ENCODE measurements around the gene MANEAL.

MANEAL gene

DNA sequence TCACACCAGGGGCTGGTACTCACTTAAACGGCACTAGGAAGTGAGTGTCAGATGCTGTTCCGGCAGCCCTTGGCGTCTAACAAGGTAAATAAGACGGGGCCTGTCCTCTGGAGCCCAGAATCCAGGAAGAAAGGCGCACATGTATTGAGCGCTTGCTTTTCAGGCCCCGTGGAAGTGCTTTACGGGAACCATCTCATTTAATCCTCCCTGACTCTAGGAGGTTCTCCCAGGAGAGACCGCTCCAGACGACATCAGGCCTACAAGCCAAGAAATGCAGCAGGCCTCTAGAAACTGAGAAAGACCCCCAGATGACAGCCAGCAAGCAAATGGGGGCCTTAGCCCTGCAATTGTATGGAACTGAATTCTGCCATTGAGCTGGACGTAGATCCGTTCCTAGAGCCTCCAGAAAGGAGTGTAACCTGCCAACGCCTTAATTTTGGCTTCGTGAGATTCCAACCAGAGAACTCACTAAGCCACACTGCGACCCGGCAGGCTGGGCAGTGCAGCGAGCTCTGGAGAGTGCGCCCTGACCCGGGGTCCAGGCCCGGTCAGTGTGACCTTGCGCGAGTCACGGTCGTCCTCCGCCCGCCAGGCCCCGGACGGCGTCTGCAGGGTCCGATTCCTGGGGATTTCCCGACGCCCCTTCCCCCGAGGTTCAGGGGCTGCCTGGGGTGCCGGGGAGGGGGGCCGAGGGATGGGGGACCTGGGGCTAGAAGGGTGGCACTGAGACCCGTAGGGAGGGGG, 532 bp upstream of the MANEAL start:
- DNase-seq (ENCODE audit: low read depth), result no peak

DNA sequence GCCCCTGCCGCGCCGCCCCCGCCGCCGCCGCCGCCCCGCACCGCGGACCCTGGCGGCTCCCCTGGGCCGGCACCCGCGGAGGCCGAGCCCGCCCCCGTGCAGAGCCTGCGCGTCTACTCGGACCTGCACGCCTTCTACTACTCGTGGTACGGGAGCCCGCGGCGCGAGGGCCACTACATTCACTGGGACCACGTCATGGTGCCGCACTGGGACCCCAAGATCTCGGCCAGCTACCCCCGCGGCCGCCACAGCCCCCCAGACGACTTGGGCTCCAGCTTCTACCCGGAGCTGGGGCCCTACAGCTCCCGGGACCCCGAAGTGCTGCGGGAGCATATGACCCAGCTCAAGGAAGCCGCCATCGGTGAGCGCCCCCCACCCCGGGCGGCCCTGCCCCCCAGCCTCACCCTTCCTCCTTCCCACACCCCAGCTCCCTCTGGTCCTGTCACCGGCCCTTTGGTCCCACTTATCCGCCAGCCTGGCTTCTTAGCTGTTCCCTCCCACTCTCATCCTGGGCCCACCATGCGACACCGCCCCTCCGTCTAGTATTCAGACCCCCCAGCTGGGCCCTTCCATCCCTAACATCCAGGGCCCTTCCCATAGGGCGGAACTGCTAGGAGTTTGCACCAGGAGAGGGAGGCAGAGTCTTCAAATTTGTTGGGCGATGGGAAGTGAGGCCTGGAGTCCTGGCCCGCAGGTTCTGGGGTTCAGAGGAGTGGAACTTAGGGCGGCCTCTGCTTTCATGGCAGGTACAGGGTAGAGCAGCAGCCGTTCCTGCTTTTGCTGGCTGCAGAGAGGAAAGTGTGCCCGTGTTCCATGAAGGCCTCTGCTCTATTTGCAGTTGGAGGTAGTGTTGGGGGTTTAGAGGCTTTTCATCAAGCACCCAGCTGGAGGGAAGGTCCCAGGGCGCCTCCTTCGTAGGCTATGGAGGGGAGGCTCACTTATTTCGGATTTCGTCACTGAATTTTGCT, 1.0 kb downstream of the MANEAL start:
- no peak for DNase-seq (ENCODE audit: low read depth)

GRCh38 chr1:37795340-37796125, 1.9 kb downstream of the MANEAL start:
- DNase-seq (ENCODE audit: low read depth), result peak; percentile 47

- peak; percentile 93 for DNase-seq (ENCODE audit: low read depth)
Observed at GRCh38 chr1:37797750-37798345, 4.2 kb downstream of the MANEAL start.

DNA sequence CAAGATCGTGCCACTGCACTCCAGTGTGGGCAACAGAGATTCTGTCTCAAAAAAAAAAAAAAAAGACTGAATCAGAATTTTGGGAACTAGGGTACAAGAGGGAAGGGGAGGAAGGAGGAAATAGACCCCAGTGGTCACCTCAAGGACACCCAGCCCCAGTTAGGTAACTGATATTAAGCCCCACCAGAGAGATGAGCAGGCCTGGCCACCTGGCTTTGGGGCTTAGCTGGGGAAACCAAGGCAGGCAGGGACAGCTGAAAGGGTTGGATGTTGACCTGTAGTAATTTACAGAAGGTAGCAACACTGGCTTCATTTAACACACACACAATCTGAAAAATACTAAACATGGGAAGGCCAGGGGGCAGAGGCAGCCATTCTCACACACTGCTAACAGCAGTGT, 8.8 kb downstream of the MANEAL start:
- no peak for DNase-seq (ENCODE audit: low read depth)

DNA sequence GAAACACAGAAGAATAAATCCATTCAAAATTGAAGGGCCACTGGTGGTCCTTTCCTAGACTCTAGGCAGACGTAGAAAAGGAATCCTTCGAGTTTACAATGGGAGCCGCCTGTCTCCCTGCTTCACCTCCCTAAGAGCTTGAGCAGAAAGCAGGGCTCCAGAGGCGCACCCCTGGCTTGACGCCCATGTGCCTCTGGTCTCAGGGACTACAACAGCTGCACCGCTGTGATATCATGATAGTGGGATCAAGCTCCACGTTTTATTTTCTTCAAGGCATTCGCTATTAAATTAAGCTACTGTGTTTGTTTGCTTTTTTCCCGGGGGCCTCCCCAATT, 13.5 kb downstream of the MANEAL start:
- DNase-seq (ENCODE audit: low read depth), result no peak

GRCh38 chr1:37807555-37808368, 14.1 kb downstream of the MANEAL start, which contains the start of the genes C1orf122 and YRDC:
TSS of gene C1orf122 (plus strand) at chr1:37807790. CDS start at chr1:37808405, 615 bp downstream.
TSS of gene YRDC (minus strand) at chr1:37808208. CDS start at chr1:37808180, 28 bp downstream.
- peak; percentile 90 for DNase-seq (ENCODE audit: low read depth)

GRCh38 chr1:37808369-37809319, 15.0 kb downstream of the MANEAL start:
- DNase-seq (ENCODE audit: low read depth), result peak; percentile 71

DNA sequence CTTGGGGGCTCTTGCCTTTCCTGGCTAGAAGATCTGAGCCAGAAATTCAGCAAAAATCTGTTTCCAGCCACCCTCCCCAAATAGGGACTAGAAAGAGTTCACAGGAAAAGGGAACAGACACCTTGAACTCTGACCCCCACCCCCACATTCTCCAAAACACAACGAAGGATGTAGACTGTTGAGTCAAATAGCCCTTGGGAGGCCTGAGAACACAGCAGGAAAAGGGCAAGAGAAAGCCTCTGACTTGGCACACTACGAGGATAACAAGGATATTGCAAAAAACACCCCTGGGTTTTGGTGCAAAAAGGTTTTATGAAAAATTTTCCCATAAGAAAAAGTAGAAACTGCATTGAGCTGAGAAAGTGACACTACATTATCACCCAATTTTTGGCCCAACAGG, 16.3 kb downstream of the MANEAL start:
- no peak for DNase-seq (ENCODE audit: low read depth)

GRCh38 chr1:37811027-37811655, 17.5 kb downstream of the MANEAL start:
- DNase-seq (ENCODE audit: low read depth), result peak; percentile 77

DNA sequence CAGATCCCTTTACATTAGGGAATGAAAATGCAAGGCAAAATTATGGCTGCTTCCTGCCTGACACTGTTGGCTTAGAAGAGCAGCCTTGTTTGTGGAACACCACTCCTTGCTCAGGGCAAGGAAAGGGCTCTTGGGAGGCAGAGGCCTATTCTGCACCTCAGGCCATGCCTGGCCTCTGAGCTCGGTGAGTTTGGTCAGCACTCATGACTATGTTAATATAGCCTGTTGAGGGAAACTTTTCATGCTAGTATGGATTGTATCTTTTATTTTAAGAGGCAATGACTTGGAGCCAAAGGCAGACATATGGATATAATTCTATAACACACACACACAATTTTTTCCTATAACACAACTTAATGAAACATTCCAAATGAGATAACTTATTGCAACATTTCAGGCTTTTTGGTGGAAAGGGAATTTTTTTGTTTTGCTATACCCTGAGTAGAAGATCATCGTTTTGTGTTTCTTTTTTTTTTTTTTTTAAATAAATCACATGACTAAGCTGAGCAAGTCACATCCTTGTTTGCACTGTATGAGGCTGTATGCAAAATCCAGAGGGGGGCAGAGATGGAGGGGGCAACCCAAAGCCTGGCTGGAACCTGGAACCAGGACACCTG, 20.0 kb downstream of the MANEAL start:
- DNase-seq (ENCODE audit: low read depth), result no peak

DNA sequence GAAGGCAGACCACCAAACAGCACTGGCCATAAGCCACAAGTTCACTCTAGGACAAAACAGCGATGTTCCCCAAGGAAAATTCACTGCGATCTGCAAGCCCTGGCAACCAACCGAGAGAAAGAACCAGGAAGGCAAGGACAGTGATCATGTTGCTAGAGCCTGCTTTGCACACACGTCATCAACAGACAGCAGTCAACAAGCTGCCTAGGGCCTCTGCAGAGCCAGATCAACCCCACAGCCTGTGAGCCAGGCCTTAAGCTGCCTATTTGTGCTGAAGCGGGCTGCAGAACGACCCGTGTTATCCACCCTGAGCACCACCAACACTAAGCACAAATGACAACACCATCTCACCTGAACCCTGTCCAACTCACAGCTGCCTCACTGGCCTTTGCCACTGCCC, 20.6 kb downstream of the MANEAL start:
- no peak for DNase-seq (ENCODE audit: low read depth)

DNA sequence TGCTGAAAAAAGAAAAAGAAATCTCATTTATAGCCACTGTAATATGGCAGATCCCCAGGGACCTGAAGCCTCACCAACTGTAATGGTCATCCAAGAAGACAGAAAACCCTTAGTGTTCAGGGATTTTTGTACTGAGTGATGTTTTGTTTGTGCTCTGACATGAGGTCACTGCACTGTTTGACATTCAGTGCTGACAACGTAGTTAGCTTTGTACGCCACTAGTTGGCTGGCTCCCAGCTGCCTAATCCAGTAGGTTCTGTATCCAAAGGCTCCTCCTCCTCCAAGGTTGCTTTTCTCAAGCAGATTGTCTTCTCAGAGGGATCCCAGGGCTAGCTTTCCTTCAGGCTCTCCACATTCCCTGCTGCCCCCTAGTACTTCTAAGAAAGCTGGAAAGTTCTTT, 23.8 kb downstream of the MANEAL start:
- DNase-seq (ENCODE audit: low read depth), result peak; percentile 53

DNA sequence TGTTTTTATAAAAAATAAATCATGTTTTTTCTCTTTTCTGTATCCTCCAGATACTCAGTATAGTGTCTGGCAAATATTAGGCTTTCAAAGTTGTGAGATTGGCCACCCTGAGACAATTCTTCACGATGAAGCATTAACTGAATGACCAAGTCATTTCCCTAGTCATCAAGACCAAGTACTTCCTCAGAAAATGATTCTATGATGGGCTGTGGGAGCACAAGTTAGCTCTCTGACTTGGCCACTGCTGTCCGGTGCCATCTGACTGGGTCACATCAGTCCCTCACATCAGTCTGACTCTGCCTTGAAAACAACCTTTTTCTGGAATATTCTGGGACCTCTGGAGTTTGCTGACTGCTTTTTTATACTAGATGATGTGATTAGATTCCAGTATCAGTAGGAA, 27.8 kb downstream of the MANEAL start:
- DNase-seq (ENCODE audit: low read depth), result no peak

- DNase-seq (ENCODE audit: low read depth), result no peak
Observed at GRCh38 chr1:37822906-37823815, 29.5 kb downstream of the MANEAL start.

- DNase-seq (ENCODE audit: low read depth), result no peak
Observed at GRCh38 chr1:37824001-37824400, 30.4 kb downstream of the MANEAL start.

GRCh38 chr1:37825506-37825905, 31.9 kb downstream of the MANEAL start:
- DNase-seq (ENCODE audit: low read depth), result no peak

Measured in amniotic epithelial cell (primary cell).